Effector memory CD4-positive, alpha-beta T cell (primary cell): ENCODE measurements around the gene SERPINA4.

Source experiments
- DNase-seq, 3 donors: peaks; one replicate each; pipeline ENCODE4 v3.0.0-alpha.2; 2020
- H3K27ac ChIP-seq: 2 replicates; pipeline ENCODE4 v1.7.0; 2013; ENCODE audit warnings: mild to moderate bottlenecking, low read length, moderate library complexity; ENCODE audit not compliant: insufficient read depth, poor library complexity, severe bottlenecking
- H3K27me3 ChIP-seq: replicated peaks from 2 replicates; pipeline ENCODE4 v1.7.0; 2013; ENCODE audit warnings: mild to moderate bottlenecking, low read length; ENCODE audit not compliant: insufficient read depth, control insufficient read depth, poor library complexity, severe bottlenecking
- H3K36me3 ChIP-seq: 2 replicates; pipeline ENCODE4 v1.7.0; 2013; ENCODE audit warnings: mild to moderate bottlenecking, low read length, moderate library complexity; ENCODE audit not compliant: control insufficient read depth, insufficient read depth
- H3K4me1 ChIP-seq: 2 replicates; pipeline ENCODE4 v1.7.0; 2013; ENCODE audit warnings: low read length, mild to moderate bottlenecking; ENCODE audit not compliant: control insufficient read depth, insufficient read depth, poor library complexity, severe bottlenecking
- H3K4me3 ChIP-seq: 2 replicates; pipeline ENCODE4 v1.7.0; 2013; ENCODE audit warnings: low read length, low read depth, mild to moderate bottlenecking; ENCODE audit not compliant: insufficient read depth, poor library complexity, severe bottlenecking
- H3K9me3 ChIP-seq: 2 replicates; pipeline ENCODE4 v1.7.0; 2013; ENCODE audit warnings: mild to moderate bottlenecking, low read length, moderate library complexity; ENCODE audit not compliant: control insufficient read depth
- total RNA-seq, 3 donors: gene quantifications; one replicate each; lab custom pipeline; 2026; lab: John Stamatoyannopoulos, UW

SERPINA4 gene
- 0 reads per million in 3 donors for total RNA-seq

GRCh38 chr14:94560751-94561655 is at the start of gene SERPINA4:
TSS of gene SERPINA4 (plus strand) at chr14:94561442. CDS start at chr14:94563483, 2,041 bp downstream.
- Histone ChIP-seq H3K27ac (no peak within 1 kb of the TSS), H3K4me3 (no peak within 1 kb of the TSS), H3K9me3 (no peaks in the 10 kb centered on the region), H3K36me3 (no peaks in the 10 kb centered on the region), H3K4me1 (no peaks in the 10 kb centered on the region), H3K27me3 (no peaks in the 10 kb centered on the region)
- DNase-seq: no peak

GRCh38 chr14:94514351-94514750 is 46.9 kb upstream of the SERPINA4 start:
- no peak for DNase-seq
- H3K27me3 ChIP-seq: no peaks in the 10 kb centered on the region
- H3K36me3 ChIP-seq: no peaks in the 10 kb centered on the region
- H3K4me1 ChIP-seq: no peaks in the 10 kb centered on the region
- H3K27ac ChIP-seq: no peak overlapping the region
- H3K4me3 ChIP-seq: no peak overlapping the region
- no peaks in the 10 kb centered on the region for H3K9me3 ChIP-seq

GRCh38 chr14:94515426-94515825 is 45.8 kb upstream of the SERPINA4 start:
- no peak for DNase-seq
- Histone ChIP-seq H3K4me1 (no peaks in the 10 kb centered on the region), H3K9me3 (no peaks in the 10 kb centered on the region), H3K4me3 (no peak overlapping the region), H3K27me3 (no peaks in the 10 kb centered on the region), H3K27ac (no peak overlapping the region), H3K36me3 (no peaks in the 10 kb centered on the region)

DNA sequence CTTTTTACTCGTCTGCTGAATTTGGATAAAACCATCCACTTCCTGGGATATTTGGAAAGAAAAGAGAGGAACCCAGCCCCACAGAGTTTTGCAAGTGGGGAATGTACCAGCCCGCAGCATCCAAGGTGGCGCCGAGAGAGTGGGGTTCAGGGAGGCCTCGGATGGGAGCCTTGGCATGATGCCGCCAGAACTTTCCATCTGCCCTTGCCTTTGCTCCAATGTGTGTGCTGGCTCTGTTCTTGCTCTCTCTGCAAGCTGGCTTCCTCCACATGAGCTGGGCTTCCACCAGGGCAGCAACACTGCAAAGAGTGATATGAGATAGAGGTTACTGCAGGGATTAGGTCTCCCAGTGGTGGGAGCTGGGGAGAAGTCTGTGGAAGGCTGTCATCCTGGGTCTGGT is 45.4 kb upstream of the SERPINA4 start:
- H3K27ac ChIP-seq: no peak overlapping the region
- no peaks in the 10 kb centered on the region for H3K27me3 ChIP-seq
- H3K4me3 ChIP-seq: no peak overlapping the region
- DNase-seq: no peak
- H3K36me3 ChIP-seq: no peaks in the 10 kb centered on the region
- no peaks in the 10 kb centered on the region for H3K4me1 ChIP-seq
- no peaks in the 10 kb centered on the region for H3K9me3 ChIP-seq

DNA sequence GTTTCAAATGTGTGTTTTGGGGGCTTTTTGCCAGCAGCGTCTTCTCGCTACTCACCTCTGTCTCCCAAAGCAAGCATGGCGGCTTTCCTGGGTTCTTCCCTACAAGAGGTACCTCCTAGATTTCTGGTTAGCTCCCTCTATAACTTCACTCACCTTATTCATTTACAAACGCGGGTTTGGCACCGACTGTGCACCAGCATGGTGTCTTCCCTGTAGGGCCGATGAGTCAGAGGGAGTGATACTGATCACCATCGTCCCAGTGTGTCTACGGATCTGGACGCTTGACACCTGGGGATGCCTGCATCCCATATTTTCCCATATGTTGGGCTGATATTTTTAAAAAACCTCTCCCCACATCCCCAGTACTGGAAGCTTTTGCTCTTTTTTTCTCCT is 44.0 kb upstream of the SERPINA4 start:
- H3K4me1 ChIP-seq: no peaks in the 10 kb centered on the region
- no peak for DNase-seq
- no peaks in the 10 kb centered on the region for H3K27me3 ChIP-seq
- no peaks in the 10 kb centered on the region for H3K36me3 ChIP-seq
- H3K27ac ChIP-seq: no peak overlapping the region
- no peak overlapping the region for H3K4me3 ChIP-seq
- no peaks in the 10 kb centered on the region for H3K9me3 ChIP-seq

GRCh38 chr14:94517641-94518257 is 43.5 kb upstream of the SERPINA4 start:
- Histone ChIP-seq H3K27me3 (no peaks in the 10 kb centered on the region), H3K36me3 (no peaks in the 10 kb centered on the region), H3K27ac (no peak overlapping the region), H3K9me3 (no peaks in the 10 kb centered on the region), H3K4me3 (no peak overlapping the region), H3K4me1 (no peaks in the 10 kb centered on the region)
- no peak for DNase-seq

DNA sequence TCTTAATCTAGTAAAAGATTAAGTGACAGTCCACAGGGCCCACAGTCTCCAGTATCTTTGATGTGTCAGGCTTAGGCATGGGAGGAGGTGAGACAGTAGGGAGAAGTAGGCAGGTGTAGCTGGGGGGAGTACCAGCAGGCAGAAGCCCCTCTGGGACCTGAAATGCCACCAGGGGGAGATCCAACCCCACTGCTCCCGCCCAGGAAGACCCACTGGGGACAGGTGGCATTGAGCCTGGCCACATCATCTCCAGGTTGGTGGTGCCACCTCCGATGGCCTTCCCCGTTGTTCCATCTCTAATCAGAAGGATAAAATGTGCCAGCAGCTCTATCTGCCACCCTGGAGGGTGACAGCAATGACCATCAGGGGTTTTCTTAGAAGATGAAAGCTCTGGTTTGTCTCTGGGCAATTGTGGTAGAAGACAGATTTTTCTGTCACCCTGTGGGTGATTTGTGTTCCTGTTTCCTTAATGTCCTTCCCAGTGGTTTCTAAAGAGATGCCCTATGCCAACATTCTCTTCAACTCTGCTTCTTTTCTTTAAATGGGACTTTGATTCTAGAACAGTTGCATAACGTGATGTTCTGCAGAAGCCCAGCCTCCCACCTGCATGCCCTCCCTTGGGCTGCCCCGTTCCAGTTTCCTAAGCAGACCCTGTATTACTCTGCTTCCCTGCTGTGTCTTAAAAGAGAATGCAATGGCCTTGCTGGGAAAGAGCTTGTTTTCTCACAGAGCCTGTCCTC is 39.7 kb upstream of the SERPINA4 start:
- Histone ChIP-seq H3K4me3 (no peak overlapping the region), H3K27ac (no peak overlapping the region), H3K9me3 (no peaks in the 10 kb centered on the region), H3K36me3 (no peaks in the 10 kb centered on the region), H3K27me3 (no peaks in the 10 kb centered on the region), H3K4me1 (no peaks in the 10 kb centered on the region)
- no peak for DNase-seq

- no peak overlapping the region for H3K4me3 ChIP-seq
- DNase-seq: no peak
- no peaks in the 10 kb centered on the region for H3K4me1 ChIP-seq
- no peaks in the 10 kb centered on the region for H3K27me3 ChIP-seq
- H3K36me3 ChIP-seq: no peaks in the 10 kb centered on the region
- no peaks in the 10 kb centered on the region for H3K9me3 ChIP-seq
- no peak overlapping the region for H3K27ac ChIP-seq
Observed at GRCh38 chr14:94522115-94522724, 39.0 kb upstream of the SERPINA4 start.

DNA sequence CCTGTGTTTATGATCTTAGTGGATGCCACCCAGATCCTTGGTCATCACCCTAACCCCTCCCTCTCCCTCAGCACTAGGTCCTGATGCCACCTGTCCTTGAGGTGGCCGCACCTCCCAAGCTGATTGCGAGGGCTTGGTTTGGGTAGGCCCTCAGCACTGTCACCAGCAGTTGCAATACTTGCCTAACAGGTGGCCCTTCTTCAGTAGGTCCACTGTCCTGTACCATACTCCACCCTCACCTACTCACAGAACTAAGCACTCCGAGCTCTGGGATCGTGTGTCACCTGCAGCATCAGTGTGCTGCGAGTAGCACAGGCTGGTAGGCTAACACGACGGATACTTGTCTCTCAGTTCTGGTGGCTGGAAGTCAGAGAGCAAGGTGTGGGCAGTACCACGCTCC is 38.0 kb upstream of the SERPINA4 start:
- H3K27me3 ChIP-seq: no peaks in the 10 kb centered on the region
- DNase-seq: no peak
- H3K36me3 ChIP-seq: no peaks in the 10 kb centered on the region
- no peaks in the 10 kb centered on the region for H3K4me1 ChIP-seq
- H3K27ac ChIP-seq: no peak overlapping the region
- H3K9me3 ChIP-seq: no peaks in the 10 kb centered on the region
- no peak overlapping the region for H3K4me3 ChIP-seq
